Measurements from ENCODE around the gene ATP2B1. TPM values are rescaled to one million over a fixed set of nuclear protein-coding genes. Genes with fewer than 3 reads are reported as not detected.

ATP2B1 gene
- total RNA-seq = 136 and 411 TPM in 2 replicates

GRCh38 chr12:89708565-89709156 is at the start of gene ATP2B1:
ATP2B1 (minus strand) TSS chr12:89708838; CDS start chr12:89655886, 52,952 bp downstream.

Small RNA genes lying within 50 kb of the gene (small RNA-seq; reads per million reads assigned to genes)
- not detected for gene AC025034.2 (ENCODE audit: low replicate concordance)
- gene RNA5SP365 (ENCODE audit: low replicate concordance) = 0.29 reads per million
- gene RNU6-148P (ENCODE audit: low replicate concordance) = not detected

Other genes with a start within 250 kb of the ATP2B1 start
- 7.9 and 23.3 TPM in 2 replicates for gene GALNT4, start 184.0 kb downstream of the ATP2B1 start, total RNA-seq
- 10.3 and 22.9 TPM in 2 replicates for gene POC1B, start 182.8 kb downstream of the ATP2B1 start, total RNA-seq

Measured in placental pericyte (primary cell).